ENCODE results near the gene GPC1.

GPC1 gene

GRCh38 chr2:240397542-240397916, 37.9 kb upstream of the GPC1 start:
- no peak for DNase-seq

- DNase-seq = no peak
Observed at GRCh38 chr2:240397924-240398645, 37.4 kb upstream of the GPC1 start.

GRCh38 chr2:240398661-240399267, 36.7 kb upstream of the GPC1 start:
- DNase-seq = no peak

GRCh38 chr2:240399419-240400324, 35.8 kb upstream of the GPC1 start:
- no peak for DNase-seq

GRCh38 chr2:240400371-240401161, 34.9 kb upstream of the GPC1 start:
- no peak for DNase-seq

- DNase-seq = no peak
Observed at GRCh38 chr2:240401308-240401707, 34.2 kb upstream of the GPC1 start.

- no peak for DNase-seq
Observed at GRCh38 chr2:240401781-240402551, 33.5 kb upstream of the GPC1 start.

- no peak for DNase-seq
Observed at GRCh38 chr2:240402566-240403272, 32.7 kb upstream of the GPC1 start.

- DNase-seq = no peak
Observed at GRCh38 chr2:240403396-240404104, 31.9 kb upstream of the GPC1 start.

- no peak for DNase-seq
Observed at GRCh38 chr2:240404174-240404852, 31.1 kb upstream of the GPC1 start.

GRCh38 chr2:240405133-240405532, 30.3 kb upstream of the GPC1 start:
- no peak for DNase-seq

- DNase-seq = no peak
Observed at GRCh38 chr2:240405684-240406313, 29.7 kb upstream of the GPC1 start.

GRCh38 chr2:240407090-240407489, 28.4 kb upstream of the GPC1 start:
- no peak for DNase-seq

GRCh38 chr2:240410004-240410403, 25.5 kb upstream of the GPC1 start:
- no peak for DNase-seq

- DNase-seq = no peak
Observed at GRCh38 chr2:240410808-240411207, 24.7 kb upstream of the GPC1 start.

GRCh38 chr2:240411261-240412160, 24.0 kb upstream of the GPC1 start:
- DNase-seq = no peak

- DNase-seq = no peak
Observed at GRCh38 chr2:240412211-240412861, 23.1 kb upstream of the GPC1 start.

All from CD4-positive, alpha-beta T cell treated with Interleukin-6 for 4 hours (primary cell).